ENCODE results near the gene TCF23. TPM values are rescaled to one million over a fixed set of nuclear protein-coding genes. Genes with fewer than 3 reads are reported as not detected.
A peak's percentile ranks its signal among the peaks of the same experiment; 100 is the strongest.

Gene TCF23
- total and polyA plus RNA-seq, 4 donors, result 0.01 to 0.18 (median 0.04) TPM; not detected in 1

GRCh38 chr2:27186613-27187345 lies 38.0 kb downstream of the TCF23 start:
- TF ChIP-seq CTCF (IDR thresholded peaks at IDR 0.05; ENCODE audit: control extremely low read depth, extremely low read depth), result no peak
- Histone ChIP-seq H3K36me3 (ENCODE audit: control insufficient read depth in 4 of 4, insufficient read depth in 4 of 4, low read length in 4 of 4) (no peaks in the 10 kb centered on the region), H3K27ac (ENCODE audit: low read depth in 1 of 2, low read length in 1 of 2) (no peak overlapping the region), H3K27me3 (ENCODE audit: control insufficient read depth in 3 of 3, insufficient read depth in 3 of 3, low read length in 2 of 3) (peaks cover 0 to 2% (median 2%) of the 10 kb centered on the region in 3 donors), H3K9ac (ENCODE audit: insufficient read depth in 1 of 2, low read length in 2 of 2) (no peak overlapping the region), H3K9me3 (ENCODE audit: control insufficient read depth in 4 of 4, insufficient read depth in 3 of 4, low read length in 3 of 4) (no peaks in the 10 kb centered on the region), H3K4me1 (ENCODE audit: control insufficient read depth in 5 of 5, insufficient read depth in 5 of 5, low read length in 5 of 5) (peaks cover 0 to 7% (median 2%) of the 10 kb centered on the region in 5 donors), H3K4me3 (no peak overlapping the region)
- DNase-seq (no peak), ATAC-seq (ENCODE audit: insufficient read depth, low FRiP score) (no peak)
- 71% methylated on average over 6 of the region's 6 CpGs for WGBS, 2 donors

- Histone ChIP-seq H3K36me3 (ENCODE audit: control insufficient read depth in 4 of 4, insufficient read depth in 4 of 4, low read length in 4 of 4) (no peaks in the 10 kb centered on the region), H3K27ac (ENCODE audit: low read depth in 1 of 2, low read length in 1 of 2) (no peak overlapping the region), H3K9ac (ENCODE audit: insufficient read depth in 1 of 2, low read length in 2 of 2) (no peak overlapping the region), H3K9me3 (ENCODE audit: control insufficient read depth in 4 of 4, insufficient read depth in 3 of 4, low read length in 3 of 4) (no peaks in the 10 kb centered on the region), H3K4me3 (no peak overlapping the region), H3K4me1 (ENCODE audit: control insufficient read depth in 5 of 5, insufficient read depth in 5 of 5, low read length in 5 of 5) (peaks cover 0 to 6% (median 0%) of the 10 kb centered on the region in 5 donors), H3K27me3 (ENCODE audit: control insufficient read depth in 3 of 3, insufficient read depth in 3 of 3, low read length in 2 of 3) (peaks cover 0 to 2% (median 1%) of the 10 kb centered on the region in 3 donors)
- ATAC-seq (ENCODE audit: insufficient read depth, low FRiP score) (no peak), DNase-seq (no peak)
- WGBS, 2 donors, result 89 to 94% methylated on average over 8 of the region's 8 CpGs
- TF ChIP-seq CTCF (IDR thresholded peaks at IDR 0.05; ENCODE audit: control extremely low read depth, extremely low read depth), result no peak
Observed at GRCh38 chr2:27189989-27190388, 41.2 kb downstream of the TCF23 start.

- H3K9me3 ChIP-seq (ENCODE audit: control insufficient read depth in 4 of 4, insufficient read depth in 3 of 4, low read length in 3 of 4), result no peaks in the 10 kb centered on the region
- DNase-seq (peak; percentile 61 to 77 (median 76)), ATAC-seq (ENCODE audit: insufficient read depth, low FRiP score) (no peak)
- no peak overlapping the region for H3K9ac ChIP-seq (ENCODE audit: insufficient read depth in 1 of 2, low read length in 2 of 2)
- peak; percentile 52 for TF ChIP-seq CTCF (IDR thresholded peaks at IDR 0.05; ENCODE audit: control extremely low read depth, extremely low read depth)
- H3K4me1 ChIP-seq (ENCODE audit: control insufficient read depth in 5 of 5, insufficient read depth in 5 of 5, low read length in 5 of 5), result no peaks in the 10 kb centered on the region
- no peak overlapping the region for H3K27ac ChIP-seq (ENCODE audit: low read depth in 1 of 2, low read length in 1 of 2)
- 41 to 45% methylated on average over 8 of the region's 8 CpGs for WGBS, 2 donors
- no peak overlapping the region for H3K4me3 ChIP-seq
- H3K27me3 ChIP-seq (ENCODE audit: control insufficient read depth in 3 of 3, insufficient read depth in 3 of 3, low read length in 2 of 3), result peaks cover 0 to 2% (median 0%) of the 10 kb centered on the region in 3 donors
- H3K36me3 ChIP-seq (ENCODE audit: control insufficient read depth in 4 of 4, insufficient read depth in 4 of 4, low read length in 4 of 4), result no peaks in the 10 kb centered on the region
Observed at GRCh38 chr2:27191070-27191829, 42.4 kb downstream of the TCF23 start.
